HepG2 (cell line): ENCODE measurements around the gene ADAM19. TPM values are rescaled to one million over a fixed set of nuclear protein-coding genes. Genes with fewer than 3 reads are reported as not detected.

Experiments
- AGO1 ChIP-seq: fragments of 200-400 bp; formaldehyde crosslinking; IDR thresholded peaks from 2 replicates; pipeline ENCODE4 v1.6.1; 2017; ENCODE audit warnings: mild to moderate bottlenecking, low read depth, low read length, moderate library complexity; ENCODE audit not compliant: poor library complexity, severe bottlenecking
- ATF7 ChIP-seq, 2 experiments: fragments of 450-650 bp in 1 of 2; sonication (generic) in 1 of 2; formaldehyde crosslinking in 1 of 2; IDR thresholded peaks; 2 replicates each; pipeline versions ENCODE4 v1.4.0 to v1.6.1; 2016 to 2020; ENCODE audit warnings: antibody characterized with exemption in 1 of 2, mild to moderate bottlenecking in 1 of 2, missing genetic modification reagents in 1 of 2
- CENPX ChIP-seq: sonication (generic); formaldehyde crosslinking; IDR thresholded peaks from 2 replicates; pipeline ENCODE4 v1.9.0; 2021; ENCODE audit warnings: mild to moderate bottlenecking, missing genetic modification reagents, moderate library complexity
- FOXO1 ChIP-seq: sonication (generic); formaldehyde crosslinking; IDR thresholded peaks from 2 replicates; pipeline ENCODE4 v1.4.0; 2020; ENCODE audit warnings: missing genetic modification reagents
- GATAD2A ChIP-seq: IDR thresholded peaks from 2 replicates; pipeline ENCODE4 v1.6.1; 2016
- HNRNPH1 ChIP-seq: fragments of 200-400 bp; formaldehyde crosslinking; optimal IDR thresholded peaks from 2 replicates; pipeline ENCODE3; 2017; ENCODE audit warnings: mild to moderate bottlenecking, low read depth, low read length
- NFE2L2 ChIP-seq: fragments of 150-350 bp; IDR thresholded peaks from 2 replicates; pipeline ENCODE4 v1.6.1; 2014; ENCODE audit warnings: low read length
- PAXIP1 ChIP-seq: sonication (generic); formaldehyde crosslinking; conservative IDR thresholded peaks from 2 replicates; pipeline ENCODE4 v1.4.0; 2020; ENCODE audit warnings: mild to moderate bottlenecking, missing genetic modification reagents, moderate library complexity
- RXRA ChIP-seq: sonication (generic); formaldehyde crosslinking; IDR thresholded peaks from 2 replicates; pipeline ENCODE4 v1.5.1; 2020; ENCODE audit warnings: missing genetic modification reagents
- SP1 ChIP-seq, 2 experiments: fragments of 450-650 bp in 1 of 2; sonication (generic) in 1 of 2; formaldehyde crosslinking in 1 of 2; IDR thresholded peaks; 2 replicates each; pipeline versions ENCODE4 v1.4.0 to v1.6.1; 2016 to 2020; ENCODE audit warnings: missing genetic modification reagents in 1 of 2
- ZNF20 ChIP-seq: sonication (generic); formaldehyde crosslinking; IDR thresholded peaks from 2 replicates; pipeline ENCODE4 v1.4.0; 2020; ENCODE audit warnings: mild to moderate bottlenecking, moderate library complexity, missing genetic modification reagents
- ZNF501 ChIP-seq: sonication (generic); formaldehyde crosslinking; IDR thresholded peaks from 2 replicates; pipeline ENCODE4 v1.5.1; 2020; ENCODE audit warnings: mild to moderate bottlenecking, moderate library complexity, missing genetic modification reagents
- ZNF678 ChIP-seq: sonication (generic); formaldehyde crosslinking; IDR thresholded peaks from 2 replicates; pipeline ENCODE4 v1.4.0; 2020; ENCODE audit warnings: mild to moderate bottlenecking, missing genetic modification reagents
- polyA plus RNA-seq, 8 experiments: library from polyadenylated mRNA; depleted of rRNA in 3 of 8; stranded (reverse) in 7 of 8; unstranded in 1 of 8; fragments of >200 nt; fragmentation: Illumina TruSeq in 4 of 8; extraction: Trizol in 4 of 8; gene quantifications; 2 replicates each; pipeline versions ENCODE4 v1.2.1 to v1.2.3, GENCODE V29; 2011 to 2016; ENCODE audit warnings: low read depth in 4 of 8, missing spikeins in 1 of 8, mixed read lengths in 1 of 8; ENCODE audit not compliant: insufficient read depth in 1 of 8
- total RNA-seq, 5 experiments: library from RNA; depleted of rRNA; stranded (reverse); fragments of >200 nt; fragmentation: Illumina TruSeq; extraction: Trizol; gene quantifications; 2 replicates each; pipeline ENCODE4 v1.2.3, GENCODE V29; 2016; ENCODE audit warnings: low read depth in 1 of 5
- TF ChIP-seq, protein P1 (sequence below): sonication (generic); formaldehyde crosslinking; IDR thresholded peaks from 2 replicates; pipeline ENCODE4 v1.5.0; 2020; ENCODE audit warnings: mild to moderate bottlenecking, missing genetic modification reagents, borderline replicate concordance
- TF ChIP-seq, protein P2 (sequence below): sonication (generic); formaldehyde crosslinking; IDR thresholded peaks from 2 replicates; pipeline ENCODE4 v1.8.1; 2023; ENCODE audit warnings: mild to moderate bottlenecking, moderate library complexity, missing genetic modification reagents

Gene ADAM19
- total and polyA plus RNA-seq, 2 of the 13 experiments (the other 11 are each of a cell fraction or from before 2014, with no cell fraction given) = 0.38 to 0.74 TPM

DNA sequence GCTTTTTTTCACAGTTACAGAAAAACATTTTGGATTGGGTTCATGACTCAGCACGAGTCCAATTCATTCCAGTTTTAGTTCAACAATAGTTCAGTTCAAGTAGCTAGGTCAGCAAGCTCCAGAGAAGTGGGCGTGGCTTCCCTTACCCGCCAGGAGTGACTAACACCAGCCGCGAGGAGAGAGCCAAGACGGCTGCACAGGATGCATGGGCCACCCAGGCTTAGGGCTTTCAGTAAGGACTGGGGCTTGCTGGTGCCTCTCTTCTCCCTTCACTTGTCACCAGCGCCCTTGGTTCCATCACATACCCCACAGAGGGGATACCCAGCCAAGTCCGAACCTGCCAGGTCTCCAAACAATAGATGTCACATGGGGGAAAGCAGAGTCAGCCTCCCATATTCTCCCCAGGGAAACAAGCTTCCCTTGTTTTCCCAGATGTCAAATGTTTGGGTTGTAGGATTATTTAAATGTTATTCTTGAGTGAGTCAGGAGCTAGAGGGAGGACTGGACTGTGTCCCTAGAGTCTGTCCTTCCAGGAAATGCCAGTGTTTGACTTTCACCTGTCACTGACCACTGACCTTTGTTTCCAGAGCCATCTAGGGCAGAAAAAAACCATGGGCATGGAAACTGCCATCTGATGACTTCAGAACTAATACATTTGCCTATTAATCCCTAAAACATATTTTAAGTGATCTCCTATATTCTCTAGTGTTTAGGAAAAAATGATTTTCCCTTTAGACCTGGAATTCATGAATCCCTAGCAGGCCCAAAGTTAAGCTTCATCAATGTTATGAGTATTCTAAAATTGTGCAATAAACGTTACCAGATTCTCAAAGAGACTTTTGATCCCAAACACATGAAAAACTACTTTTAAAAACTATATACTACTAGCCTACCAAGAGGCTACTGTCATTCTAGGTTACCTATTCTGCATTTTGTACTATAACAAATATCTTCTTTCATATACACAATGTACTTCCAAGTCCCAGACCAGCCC lies 63.6 kb downstream of the ADAM19 start (continued):
- TF ChIP-seq HNRNPH1 = no peak
- no peak for TF ChIP-seq SP1 (IDR thresholded peaks at IDR 0.05)
- TF ChIP-seq SP1 (CRISPR knock-in tag; IDR thresholded peaks at IDR 0.05) = peak; percentile 33; the same call in 1 of the 2 replicates
- peak; percentile 45; the same call in 1 of the 2 replicates for TF ChIP-seq RXRA
- TF ChIP-seq CENPX (CRISPR knock-in tag) = no peak
- peak; percentile 73 for TF ChIP-seq PAXIP1
- TF ChIP-seq GATAD2A (CRISPR knock-in tag) = peak; percentile 42; the same call in 1 of the 2 replicates
- TF ChIP-seq, protein P1, sequence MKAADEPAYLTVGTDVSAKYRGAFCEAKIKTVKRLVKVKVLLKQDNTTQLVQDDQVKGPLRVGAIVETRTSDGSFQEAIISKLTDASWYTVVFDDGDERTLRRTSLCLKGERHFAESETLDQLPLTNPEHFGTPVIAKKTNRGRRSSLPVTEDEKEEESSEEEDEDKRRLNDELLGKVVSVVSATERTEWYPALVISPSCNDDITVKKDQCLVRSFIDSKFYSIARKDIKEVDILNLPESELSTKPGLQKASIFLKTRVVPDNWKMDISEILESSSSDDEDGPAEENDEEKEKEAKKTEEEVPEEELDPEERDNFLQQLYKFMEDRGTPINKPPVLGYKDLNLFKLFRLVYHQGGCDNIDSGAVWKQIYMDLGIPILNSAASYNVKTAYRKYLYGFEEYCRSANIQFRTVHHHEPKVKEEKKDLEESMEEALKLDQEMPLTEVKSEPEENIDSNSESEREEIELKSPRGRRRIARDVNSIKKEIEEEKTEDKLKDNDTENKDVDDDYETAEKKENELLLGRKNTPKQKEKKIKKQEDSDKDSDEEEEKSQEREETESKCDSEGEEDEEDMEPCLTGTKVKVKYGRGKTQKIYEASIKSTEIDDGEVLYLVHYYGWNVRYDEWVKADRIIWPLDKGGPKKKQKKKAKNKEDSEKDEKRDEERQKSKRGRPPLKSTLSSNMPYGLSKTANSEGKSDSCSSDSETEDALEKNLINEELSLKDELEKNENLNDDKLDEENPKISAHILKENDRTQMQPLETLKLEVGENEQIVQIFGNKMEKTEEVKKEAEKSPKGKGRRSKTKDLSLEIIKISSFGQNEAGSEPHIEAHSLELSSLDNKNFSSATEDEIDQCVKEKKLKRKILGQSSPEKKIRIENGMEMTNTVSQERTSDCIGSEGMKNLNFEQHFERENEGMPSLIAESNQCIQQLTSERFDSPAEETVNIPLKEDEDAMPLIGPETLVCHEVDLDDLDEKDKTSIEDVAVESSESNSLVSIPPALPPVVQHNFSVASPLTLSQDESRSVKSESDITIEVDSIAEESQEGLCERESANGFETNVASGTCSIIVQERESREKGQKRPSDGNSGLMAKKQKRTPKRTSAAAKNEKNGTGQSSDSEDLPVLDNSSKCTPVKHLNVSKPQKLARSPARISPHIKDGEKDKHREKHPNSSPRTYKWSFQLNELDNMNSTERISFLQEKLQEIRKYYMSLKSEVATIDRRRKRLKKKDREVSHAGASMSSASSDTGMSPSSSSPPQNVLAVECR = no peak
- TF ChIP-seq ZNF20 = no peak
- no peak for TF ChIP-seq AGO1
- no peak for TF ChIP-seq ZNF678 (CRISPR knock-in tag)
- no peak for TF ChIP-seq ATF7 (IDR thresholded peaks at IDR 0.05)
- TF ChIP-seq ATF7 (CRISPR knock-in tag; IDR thresholded peaks at IDR 0.05) = no peak
- peak; percentile 63; the same call in 1 of the 2 replicates for TF ChIP-seq NFE2L2
- TF ChIP-seq, protein P2, sequence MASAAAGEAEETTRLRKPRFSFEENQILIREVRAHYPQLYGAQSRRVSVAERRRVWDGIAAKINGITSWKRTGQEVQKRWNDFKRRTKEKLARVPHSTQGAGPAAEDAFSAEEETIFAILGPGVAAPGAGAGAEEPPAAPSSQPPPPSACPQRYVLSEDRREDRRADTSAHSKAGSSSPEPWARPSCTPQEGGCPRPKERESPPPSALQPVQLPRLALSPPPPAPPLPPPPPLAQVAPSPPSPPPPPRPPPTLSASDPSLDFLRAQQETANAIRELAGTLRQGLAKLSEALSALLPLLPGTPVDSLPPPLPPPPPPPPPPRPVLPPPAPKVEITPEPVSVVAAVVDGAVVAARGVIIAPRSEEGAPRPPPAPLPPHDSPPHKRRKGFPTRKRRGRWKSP (CRISPR knock-in tag) = no peak
- peak; percentile 32; the same call in 1 of the 2 replicates for TF ChIP-seq FOXO1 (CRISPR knock-in tag)
- 0 out of 2 replicates have a peak, but pooled peaks have one; percentile 47 for TF ChIP-seq ZNF501 (CRISPR knock-in tag)
